Fibroblast of the aortic adventitia (primary cell): Measurements from ENCODE around the gene IMMP2L. TPM values are rescaled to one million over a fixed set of nuclear protein-coding genes. Genes with fewer than 3 reads are reported as not detected.
A peak's percentile ranks its signal among the peaks of the same experiment; 100 is the strongest.
"Not testable (repeated sequence)": the region's sequence is repeated elsewhere in the genome, so short reads cannot be mapped to it uniquely, and the experiment has no call there.

Experiments
- DNase-seq: peaks from one replicate; pipeline ENCODE4 v3.0.0-alpha.2; 2010; ENCODE audit warnings: low read depth
- H3K4me3 ChIP-seq: 2 replicates; pipeline ENCODE4 v1.5.1; 2011; ENCODE audit warnings: low read depth, mild to moderate bottlenecking, control low read depth, low read length, moderate library complexity
- CTCF ChIP-seq: IDR thresholded peaks from 2 replicates; pipeline ENCODE4 v1.5.1; 2011; ENCODE audit warnings: mild to moderate bottlenecking, low read length, control low read depth, inconsistent platforms; ENCODE audit not compliant: insufficient read depth
- total RNA-seq: library from RNA; depleted of rRNA; stranded (reverse); fragments of >200 nt; gene quantifications from 2 replicates; pipeline ENCODE4 v1.2.3, GENCODE V29; 2012; ENCODE audit warnings: low replicate concordance

IMMP2L gene
- total RNA-seq, 1 donor, result 9.9 TPM

DNA sequence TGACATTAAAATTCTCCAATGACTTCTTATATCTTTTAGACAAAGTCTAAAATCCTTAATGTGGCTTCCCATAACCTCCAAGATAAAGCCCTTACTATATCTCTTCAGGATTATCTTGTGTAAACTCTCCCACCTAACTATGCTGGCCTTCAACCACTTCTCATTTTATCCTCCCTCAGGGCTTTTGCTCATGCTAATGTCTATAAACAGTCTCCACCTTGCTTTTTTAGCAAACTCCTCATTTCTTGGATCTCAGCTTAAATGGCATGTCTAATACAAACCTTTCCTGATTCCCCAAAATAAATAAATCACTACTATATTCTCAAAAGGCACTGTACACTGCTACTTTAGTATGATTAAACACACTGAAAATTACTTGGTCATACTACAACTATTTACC lies 290.2 kb downstream of the IMMP2L start:
- H3K4me3 ChIP-seq, result no peak overlapping the region
- no peak for TF ChIP-seq CTCF
- no peak for DNase-seq

DNA sequence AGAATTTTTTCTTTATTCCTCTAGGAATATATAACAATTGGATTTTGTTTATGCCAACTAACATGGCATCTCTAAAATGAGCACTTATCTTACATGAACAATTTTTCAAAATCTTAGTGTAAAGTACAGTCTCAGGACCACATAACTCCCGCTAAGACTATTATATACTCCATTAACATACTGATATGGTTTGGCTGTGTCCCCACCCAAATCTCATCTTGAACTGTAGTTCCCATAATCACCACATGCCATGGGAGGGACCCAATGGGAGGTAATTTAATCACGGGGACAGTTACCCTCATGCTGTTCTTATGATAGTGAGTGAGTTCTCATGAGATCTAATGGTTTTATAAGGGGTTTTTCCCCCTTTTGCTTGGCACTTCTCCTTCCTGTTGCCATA lies 291.5 kb downstream of the IMMP2L start:
- H3K4me3 ChIP-seq, DNase-seq: not testable (repeated sequence)

GRCh38 chr7:111268941-111269340 lies 293.4 kb downstream of the IMMP2L start:
- H3K4me3 ChIP-seq, result no peak overlapping the region
- DNase-seq, result no peak
- TF ChIP-seq CTCF, result no peak

- DNase-seq, result peak; percentile 59
- no peak for TF ChIP-seq CTCF
Measured at GRCh38 chr7:111266613-111267012, 295.7 kb downstream of the IMMP2L start.

DNA sequence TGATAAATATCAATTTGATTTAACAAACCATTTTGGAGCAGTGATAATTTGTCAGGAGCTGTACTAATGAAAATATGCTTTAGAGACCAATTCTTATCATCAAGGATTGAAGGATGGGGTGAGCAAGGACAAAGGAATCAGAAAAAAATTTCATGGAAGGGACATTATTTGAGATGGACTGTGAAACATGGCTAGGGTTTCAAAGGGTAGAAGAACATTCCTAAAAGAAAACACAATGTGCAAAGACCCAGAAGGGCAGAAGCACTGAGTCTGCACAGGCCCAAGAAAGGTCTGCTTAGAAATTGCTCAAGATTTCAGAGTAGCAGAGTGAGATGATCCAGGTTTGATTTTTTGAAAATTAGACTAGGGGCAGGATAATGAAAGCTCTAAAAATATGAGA lies 296.9 kb downstream of the IMMP2L start:
- no peak overlapping the region for H3K4me3 ChIP-seq
- no peak for TF ChIP-seq CTCF
- no peak for DNase-seq

More at GRCh38 chr7:111266613-111267012, 295.7 kb downstream of the IMMP2L start:
- H3K4me3 ChIP-seq, result no peak overlapping the region

GRCh38 chr7:111264981-111265380 lies 297.3 kb downstream of the IMMP2L start:
- TF ChIP-seq CTCF, result no peak
- no peak for DNase-seq
- no peak overlapping the region for H3K4me3 ChIP-seq

DNA sequence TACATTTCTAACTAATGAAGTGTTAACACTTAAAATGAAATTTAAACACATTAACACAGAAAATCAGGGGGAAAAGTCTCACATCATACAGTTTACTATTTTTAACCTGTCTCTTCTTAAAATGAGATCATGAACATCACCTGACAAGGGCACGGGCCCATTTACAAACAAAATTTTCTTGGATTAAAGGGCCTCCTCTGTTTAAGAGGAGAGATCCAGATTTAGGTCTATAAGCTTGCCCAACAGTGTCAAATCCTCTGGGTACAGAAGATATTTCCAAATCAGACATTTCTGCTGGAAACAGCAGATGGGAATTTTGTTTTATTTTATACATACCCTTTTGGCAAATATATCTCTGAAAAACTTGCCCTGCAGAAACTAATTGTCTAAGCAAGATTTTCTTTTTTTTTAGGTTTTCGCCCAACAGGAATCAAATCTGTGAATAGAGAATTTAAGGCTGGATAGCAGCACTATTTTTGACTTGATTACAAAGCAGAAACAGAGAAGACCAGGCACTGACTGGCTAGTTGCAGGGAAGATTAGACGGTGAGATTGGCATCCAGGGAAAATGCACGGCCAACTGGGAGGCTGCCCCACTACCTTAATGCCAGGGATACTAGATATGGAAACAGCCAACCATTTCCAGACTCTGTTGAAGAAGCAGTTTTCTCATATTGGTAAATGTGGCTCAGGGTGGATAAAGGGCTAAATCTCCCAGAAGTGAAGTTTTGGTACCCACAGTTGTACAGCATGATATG lies 298.0 kb downstream of the IMMP2L start:
- TF ChIP-seq CTCF, result no peak
- no peak overlapping the region for H3K4me3 ChIP-seq
- DNase-seq, result no peak
